GM19023 (cell line): Measurements from ENCODE around the gene TOMM5.

ENCODE experiments used
- ATAC-seq: cut with Tn5 transposase; IDR thresholded peaks from one replicate; pipeline ENCODE4 v1.9.1; 2021; ENCODE audit warnings: mild to moderate bottlenecking, moderate library complexity; ENCODE audit not compliant: unreplicated experiment

The TOMM5 gene

DNA sequence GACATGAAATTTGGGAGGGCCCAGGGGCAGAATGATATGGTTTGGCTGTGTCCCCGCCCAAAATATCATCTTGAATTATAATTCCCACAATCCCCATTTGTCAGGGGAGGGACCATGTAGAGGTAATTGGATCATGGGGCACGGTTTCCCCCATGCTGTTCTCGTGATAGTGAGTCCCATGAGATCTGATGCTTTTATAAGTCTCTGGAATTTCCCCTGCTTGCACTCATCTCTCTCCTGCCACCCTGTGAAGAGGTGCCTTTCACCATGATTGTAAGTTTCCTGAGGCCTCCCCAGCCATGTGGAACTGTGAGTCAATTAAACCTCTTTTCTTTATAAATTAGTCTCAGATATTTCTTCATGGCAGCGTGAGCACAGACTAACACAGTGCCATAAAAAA is 27.5 kb downstream of the TOMM5 start:
- no peak for ATAC-seq

DNA sequence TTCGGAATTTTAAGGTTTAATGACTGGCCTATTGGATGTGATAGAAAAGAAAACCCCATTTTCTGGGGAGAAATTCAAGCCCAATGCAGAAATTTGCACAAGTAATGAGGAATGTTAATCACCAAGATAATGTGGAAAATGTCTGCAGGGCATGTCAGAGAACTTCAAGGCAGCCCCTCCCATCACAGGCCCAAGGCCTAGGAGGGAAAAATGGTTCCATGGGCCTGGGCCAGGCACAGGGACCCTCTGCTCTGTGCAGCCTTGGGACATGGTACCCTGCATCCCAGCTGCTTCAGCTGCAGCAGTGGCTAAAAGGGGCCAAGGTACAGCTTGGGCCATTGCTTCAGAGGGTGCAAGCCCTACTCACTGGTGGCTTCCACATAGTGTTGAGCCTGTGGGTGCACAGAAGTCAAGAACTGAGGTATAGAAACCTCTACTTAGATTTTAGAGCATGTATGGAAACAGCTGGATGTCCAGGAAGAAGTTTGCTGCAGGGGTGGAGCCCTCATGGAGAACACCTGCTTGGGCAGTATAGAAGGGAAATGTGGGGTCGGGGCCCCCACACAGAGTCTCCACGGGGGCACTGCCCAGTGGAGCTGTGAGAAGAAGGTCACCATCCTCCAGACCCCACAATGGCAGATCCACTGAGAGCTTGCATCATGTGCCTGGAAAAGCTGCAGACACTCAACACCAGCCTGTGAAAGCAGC is 28.4 kb downstream of the TOMM5 start:
- no peak for ATAC-seq

DNA sequence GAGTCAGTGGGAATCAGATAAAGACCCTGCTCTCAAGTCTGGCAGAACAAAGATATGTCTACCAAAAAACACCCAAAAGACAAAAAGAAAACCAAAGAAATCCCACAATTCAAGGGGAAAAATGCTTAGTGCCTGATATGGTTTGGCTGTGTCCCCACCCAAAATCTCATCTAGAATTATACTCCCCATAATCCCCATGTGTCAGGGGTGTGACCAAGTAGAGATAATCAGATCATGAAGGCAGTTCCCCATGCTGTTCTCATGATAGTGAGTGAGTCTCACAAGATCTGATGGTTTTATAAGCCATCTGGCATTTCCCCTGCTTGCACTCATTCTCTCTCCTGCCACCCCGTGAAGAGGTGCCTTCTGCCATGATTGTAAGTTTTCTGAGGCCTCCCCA is 29.6 kb downstream of the TOMM5 start:
- no peak for ATAC-seq

DNA sequence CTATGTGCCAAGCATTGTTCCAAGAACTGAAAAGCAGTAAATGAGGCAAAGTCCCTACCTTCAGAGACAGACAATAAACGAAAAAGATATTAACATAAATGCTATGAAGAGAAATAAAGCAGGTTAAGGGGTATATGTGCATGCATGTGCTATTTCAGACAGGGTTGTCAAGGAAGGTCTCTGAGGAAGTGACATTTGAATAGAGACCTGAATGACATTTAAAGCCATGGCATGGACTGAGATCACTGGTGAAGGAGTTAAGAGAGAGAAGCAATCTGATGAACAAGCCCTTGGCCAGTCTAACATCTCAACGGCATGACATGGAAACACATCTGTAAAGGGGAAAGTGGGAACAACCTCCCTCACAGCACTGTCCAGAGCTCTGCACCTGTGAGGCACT is 30.7 kb downstream of the TOMM5 start:
- no peak for ATAC-seq

DNA sequence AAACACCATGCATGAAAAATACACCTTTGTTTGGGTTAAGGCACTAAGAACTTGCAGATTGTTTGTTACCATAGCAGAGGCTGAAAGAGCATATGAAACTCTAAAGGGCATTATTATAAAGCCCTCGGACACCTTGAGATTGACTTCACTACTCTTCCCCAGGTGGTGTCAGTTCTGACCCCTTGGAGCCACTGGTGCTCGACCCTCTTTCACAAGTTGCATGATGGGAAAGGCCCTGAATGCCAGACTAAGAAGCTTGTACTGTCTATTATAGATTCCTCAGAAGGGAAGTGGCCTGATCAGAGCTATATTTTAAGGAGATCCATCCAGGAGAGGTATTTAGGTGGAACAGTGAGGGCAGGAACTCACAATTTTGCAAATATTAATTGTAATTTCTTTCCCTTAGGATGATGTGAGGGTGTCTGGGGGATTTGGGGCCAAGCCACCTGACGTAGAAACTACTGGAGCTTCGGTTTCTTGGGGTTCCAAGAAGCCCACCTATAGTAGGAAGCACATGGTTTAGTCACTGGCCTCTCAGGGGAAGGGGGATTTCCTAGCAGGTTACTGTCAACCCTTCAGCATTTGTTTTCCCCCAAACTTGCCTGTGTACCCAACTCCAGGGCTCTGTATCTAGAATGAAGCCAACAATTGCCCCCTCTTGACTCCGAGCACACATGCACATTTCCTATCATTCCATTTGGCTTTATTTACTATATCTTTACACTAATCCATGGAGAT is 32.4 kb downstream of the TOMM5 start:
- no peak for ATAC-seq

DNA sequence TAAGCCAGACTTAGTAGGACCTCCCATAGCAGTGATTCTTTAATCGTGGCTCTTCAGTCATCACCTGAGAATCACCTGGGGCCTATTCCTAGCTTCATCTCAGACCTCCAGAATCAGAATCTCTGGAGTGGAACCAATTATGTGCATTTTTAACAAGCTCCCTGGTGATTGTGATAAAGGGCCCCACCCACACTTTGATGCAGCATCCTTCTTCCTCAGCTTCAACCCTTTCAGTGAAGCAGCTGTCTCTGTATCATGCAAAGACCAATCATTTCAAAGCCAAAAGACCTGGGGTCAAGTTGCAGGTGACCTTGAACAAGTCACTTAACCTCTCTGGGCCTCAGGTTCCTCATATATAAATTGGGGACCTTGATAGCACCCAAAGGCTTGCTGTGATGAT is 33.3 kb downstream of the TOMM5 start:
- ATAC-seq, result no peak

DNA sequence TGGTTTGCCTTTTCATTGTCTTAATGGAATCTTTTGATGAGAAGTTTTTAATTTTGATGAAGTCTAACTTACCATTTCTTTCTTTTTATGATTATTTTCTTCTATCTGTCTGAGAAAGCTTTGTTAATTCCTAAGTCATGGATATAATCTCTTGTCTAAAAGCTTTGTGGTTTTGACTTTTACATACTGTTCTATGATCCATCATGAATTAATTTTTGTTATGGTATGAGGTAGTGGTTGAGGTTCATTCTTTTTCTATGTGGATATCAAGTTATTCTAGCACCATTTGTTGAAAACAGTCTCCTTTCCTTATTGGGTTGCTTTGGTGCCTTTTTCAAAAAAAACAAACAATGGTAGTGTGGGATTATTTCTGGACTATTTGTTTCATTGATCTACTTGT is 36.6 kb downstream of the TOMM5 start:
- ATAC-seq, result no peak

DNA sequence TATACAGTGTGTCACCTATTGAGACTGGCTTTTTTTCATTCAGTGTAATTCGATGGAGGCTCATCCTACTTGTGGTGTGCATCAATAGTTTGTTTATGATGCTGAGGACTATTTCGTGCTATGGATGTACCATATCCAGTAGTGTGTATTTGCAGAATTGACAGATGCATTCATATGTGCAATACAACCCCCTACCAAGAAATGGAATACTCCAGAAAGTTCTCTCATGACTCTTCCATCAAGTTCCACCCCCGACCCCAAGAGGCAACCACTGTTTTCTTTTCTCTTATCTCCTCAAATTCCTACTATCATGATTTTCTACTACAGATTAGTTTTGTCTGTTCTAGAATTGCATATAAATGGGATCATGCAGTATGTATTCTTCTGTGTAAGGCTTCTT is 38.1 kb downstream of the TOMM5 start:
- no peak for ATAC-seq

DNA sequence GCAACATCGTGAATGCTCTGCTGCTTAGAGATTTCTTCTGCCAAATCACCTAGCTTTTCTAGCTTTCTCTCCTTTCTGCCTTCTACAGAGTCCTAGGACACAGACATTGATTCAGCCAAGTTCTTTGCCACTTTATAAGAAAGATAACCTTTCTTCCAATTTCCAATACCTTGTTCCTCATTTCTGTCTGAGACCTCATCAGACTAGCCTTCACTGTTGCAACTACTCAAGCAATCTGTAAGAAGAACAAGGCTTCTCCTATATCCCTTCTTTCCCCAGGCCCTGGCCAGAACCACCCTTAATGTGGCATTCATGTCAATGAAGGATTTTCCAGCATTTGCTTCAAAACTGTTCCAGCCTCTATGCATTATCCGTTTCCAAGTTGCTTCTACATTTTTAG is 40.5 kb downstream of the TOMM5 start:
- no peak for ATAC-seq

DNA sequence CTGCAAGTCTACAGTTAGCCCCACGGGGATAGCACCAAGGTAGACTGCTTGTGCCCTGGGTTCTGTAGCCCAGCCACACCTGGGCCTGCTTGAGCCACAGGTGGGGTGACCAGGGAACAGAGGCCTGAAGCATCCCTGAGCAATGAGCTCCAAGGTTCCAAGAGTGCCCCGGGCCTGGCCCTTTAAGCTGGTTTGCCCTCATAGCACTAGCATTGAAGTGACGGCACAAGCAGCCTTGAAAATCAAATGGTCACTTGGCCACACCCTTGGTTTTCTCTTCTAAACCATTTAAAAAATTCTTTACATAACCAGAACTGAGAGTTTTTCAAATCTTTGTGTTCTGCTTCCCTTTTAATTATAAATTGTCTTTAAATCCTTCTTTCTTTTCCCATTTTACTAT is 40.9 kb downstream of the TOMM5 start:
- ATAC-seq, result no peak

DNA sequence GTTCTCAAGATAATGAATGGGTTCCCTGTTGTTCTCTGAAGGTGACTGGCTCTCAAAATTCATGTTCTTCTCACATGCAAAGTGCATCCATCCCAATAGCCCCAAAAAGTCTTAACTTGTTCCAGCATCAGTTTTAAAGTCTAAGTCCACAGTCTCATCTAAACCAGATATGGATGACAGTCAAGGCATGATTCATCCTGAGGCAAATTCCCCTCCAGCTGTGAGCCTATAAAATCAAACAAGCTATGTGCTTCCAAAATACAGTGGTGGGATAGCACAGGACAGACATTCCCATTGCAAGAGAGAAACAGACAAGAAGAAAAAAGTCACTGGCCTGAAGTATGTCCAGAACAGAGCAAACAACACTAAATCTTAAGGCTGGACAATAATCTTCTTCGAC is 41.6 kb downstream of the TOMM5 start:
- ATAC-seq, result no peak

DNA sequence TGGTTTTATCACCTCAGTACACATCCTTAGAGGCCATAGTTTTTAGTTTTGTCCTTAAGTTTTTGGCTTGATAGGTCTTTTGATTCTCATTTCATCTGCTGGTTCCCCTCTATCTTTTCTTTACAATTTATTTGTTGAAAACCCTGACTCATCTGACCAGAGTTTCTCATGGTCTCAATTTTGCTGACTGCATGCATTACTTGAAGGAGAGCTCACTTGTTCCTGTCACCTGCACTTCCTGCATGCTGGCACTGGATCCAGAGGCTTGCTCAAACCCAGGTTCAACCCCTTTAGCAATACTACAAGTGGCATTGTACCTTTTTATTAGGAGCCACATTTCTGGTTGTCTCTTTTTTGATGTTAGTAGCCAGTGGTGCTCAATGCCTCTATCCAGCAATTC is 42.9 kb downstream of the TOMM5 start:
- ATAC-seq, result no peak

DNA sequence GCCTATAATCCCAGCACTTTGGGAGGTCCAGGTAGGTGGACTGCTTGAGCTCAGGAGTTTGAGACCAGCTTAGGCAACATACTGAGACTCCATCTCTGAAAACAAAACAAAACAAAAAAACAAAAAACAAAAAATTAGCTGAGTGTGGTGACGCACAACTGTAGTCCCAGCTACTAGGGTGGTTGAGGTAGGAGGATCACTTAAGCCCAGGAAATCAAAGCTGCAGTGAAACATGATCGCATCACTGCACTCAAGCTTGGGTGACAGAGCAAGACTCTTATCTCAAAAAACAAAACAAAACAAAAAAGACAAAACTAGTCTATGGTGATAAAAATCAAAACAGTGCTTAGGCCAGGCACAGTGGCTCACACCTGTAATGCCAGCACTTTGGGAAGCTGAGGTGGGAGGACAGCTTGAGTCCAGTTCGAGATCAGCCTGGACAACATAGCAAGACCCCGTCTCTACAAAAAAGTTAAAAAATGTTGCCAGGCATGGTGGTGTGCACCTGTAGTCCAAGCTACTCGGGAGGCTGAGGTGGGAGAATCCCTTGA is 45.0 kb downstream of the TOMM5 start:
- ATAC-seq, result no peak

DNA sequence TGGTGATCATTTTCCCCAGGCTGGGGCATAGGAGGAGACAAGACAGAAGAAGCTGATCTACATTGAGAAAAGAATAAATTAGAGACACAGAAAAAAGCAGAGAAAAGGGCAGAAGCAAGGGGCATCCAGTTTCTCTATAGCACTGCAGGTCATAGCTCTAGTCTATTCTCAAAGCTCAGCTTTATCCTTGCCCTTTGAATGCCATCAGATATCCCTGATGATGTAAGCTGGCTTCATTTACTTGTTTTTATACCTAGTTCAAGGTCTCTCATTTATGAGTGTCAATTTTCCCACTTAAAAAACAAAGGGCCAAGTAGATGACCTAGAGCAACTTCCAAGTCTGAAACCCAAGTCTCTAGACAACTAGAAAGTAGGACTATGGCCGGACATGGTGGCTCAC is 48.9 kb downstream of the TOMM5 start:
- no peak for ATAC-seq

DNA sequence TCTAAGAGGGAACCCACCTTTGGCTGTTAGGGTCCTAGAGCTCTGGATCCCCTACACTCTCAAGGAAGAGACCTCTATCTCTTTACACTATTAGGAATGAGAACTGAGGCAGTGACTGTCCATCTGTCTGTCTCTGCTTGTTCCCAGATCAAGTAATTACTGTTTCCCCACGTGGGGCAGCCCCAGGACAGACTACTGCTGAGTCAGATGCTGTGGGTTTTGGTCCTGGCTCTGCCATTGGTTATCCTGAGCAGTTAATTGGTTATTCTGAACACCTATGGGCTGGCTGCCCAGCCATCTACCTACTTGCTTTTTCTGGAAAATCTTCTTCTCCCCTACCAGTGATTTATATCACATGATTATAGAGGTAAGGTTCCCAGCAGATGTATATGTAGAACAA is 49.5 kb downstream of the TOMM5 start:
- ATAC-seq, result no peak

DNA sequence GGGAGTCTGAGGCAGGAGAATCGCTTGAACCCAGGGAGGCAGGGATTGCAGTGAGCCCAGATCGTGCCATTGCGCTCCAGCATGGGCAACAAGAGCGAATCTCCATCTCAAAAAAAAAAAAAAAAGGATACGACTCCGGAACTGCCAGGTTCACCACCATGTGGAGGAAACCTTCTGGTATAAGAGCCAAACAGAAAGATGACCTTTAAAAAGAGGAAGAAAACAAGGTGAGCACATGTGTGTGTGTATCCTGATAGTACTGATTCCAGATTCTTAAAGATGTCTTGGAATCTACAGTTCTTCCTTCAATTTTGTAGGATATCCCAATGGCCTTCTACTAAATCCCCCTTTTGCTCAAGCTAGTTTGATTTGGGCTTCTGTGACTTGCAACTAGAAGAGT is 49.9 kb downstream of the TOMM5 start:
- ATAC-seq, result no peak

DNA sequence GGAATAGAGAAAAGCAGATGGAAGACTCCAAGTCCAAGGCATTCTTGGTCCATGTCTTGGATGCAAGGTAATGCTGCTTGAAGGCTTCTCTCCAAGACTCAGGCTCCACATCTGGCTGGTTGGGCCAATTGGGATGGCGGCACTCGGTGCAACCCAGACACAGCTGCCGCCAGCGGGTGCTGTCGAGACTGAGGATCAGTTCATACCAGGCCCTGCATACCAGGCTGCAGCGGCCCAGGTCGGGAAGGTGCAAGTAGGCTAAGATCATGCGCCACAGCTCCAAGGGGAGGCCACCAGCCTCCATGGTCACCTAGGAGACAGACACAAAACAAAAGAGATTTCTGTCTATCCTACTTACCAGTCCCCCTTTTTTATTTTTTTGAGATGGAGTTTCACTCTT is 50.9 kb downstream of the TOMM5 start:
- no peak for ATAC-seq

DNA sequence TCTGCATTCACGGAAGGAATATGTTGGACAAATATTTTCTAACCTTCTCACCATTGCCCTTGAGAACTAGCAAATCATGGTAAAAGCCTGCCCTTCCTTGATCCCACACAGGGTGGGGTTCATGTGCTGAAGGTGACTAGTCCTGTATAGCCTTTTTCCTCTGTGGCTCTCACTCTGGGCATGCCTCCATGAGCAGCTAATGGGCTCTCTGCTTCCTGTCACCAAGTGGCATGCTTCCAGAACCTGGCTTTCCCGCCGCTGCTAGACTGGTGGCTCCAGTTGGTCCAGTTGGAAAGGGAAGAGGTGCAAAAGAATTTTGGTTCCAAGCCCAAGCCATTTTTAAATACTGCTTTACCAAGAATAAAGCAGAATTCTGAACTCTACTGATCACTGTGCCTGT is 51.8 kb downstream of the TOMM5 start:
- ATAC-seq, result no peak

DNA sequence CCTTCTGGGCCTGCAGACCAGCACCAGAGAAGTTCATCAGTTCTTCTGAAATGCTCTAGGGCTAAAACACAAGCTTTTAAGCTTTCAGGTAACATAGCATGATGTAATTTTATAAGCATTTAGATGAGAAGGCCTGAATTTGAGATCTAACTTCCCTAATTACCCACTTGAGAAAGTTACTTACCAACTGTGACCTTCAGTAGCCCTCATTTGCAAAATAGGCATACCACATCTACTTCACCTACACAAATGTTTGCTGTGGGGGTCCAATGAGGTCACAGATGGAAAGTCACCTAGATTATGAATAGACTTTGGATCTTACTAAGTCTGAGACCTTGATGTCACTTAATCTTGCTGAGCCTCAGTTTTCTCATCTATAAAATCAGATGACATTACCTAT is 52.8 kb downstream of the TOMM5 start:
- ATAC-seq, result no peak
